ENCODE data around the gene SERINC2. TPM values are rescaled to one million over a fixed set of nuclear protein-coding genes. Genes with fewer than 3 reads are reported as not detected.

Gene SERINC2
- total RNA-seq, 3 donors from 2014 or later, result 146 to 381 (median 225) TPM

DNA sequence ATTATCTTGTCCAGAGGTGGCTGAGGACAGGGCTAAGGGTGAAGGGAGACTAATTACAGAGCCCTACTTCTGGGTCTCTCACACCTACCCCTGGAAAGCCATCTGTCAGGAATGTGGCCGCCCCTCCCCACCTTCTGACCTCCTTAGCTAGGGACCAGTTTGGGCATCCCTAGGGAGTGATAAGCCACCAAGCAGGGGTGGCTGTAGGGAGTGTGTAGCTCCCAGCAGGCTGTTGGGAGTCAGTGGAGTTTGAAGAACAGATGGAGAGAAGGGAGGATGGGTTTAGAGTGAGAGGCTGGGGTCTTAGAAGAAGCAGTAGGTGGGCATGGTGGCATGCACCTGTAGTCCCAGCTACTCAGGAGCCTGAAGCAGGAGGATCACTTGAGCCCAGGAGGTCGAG, 808 bp upstream of the SERINC2 start:
- intact Hi-C loops (cut with DNase I, micrococcal nuclease), result no loop called here
- no peak overlapping the region for H3K4me3 ChIP-seq
- peaks cover 12% of the 10 kb centered on the region for H3K4me1 ChIP-seq (ENCODE audit: low read depth)
- H3K9me3 ChIP-seq, result no peaks in the 10 kb centered on the region
- no peaks in the 10 kb centered on the region for H3K36me3 ChIP-seq (ENCODE audit: low read depth)
- DNase-seq (no peak), ATAC-seq (no peak)
- TF ChIP-seq, protein P1, sequence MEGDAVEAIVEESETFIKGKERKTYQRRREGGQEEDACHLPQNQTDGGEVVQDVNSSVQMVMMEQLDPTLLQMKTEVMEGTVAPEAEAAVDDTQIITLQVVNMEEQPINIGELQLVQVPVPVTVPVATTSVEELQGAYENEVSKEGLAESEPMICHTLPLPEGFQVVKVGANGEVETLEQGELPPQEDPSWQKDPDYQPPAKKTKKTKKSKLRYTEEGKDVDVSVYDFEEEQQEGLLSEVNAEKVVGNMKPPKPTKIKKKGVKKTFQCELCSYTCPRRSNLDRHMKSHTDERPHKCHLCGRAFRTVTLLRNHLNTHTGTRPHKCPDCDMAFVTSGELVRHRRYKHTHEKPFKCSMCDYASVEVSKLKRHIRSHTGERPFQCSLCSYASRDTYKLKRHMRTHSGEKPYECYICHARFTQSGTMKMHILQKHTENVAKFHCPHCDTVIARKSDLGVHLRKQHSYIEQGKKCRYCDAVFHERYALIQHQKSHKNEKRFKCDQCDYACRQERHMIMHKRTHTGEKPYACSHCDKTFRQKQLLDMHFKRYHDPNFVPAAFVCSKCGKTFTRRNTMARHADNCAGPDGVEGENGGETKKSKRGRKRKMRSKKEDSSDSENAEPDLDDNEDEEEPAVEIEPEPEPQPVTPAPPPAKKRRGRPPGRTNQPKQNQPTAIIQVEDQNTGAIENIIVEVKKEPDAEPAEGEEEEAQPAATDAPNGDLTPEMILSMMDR (IDR thresholded peaks at IDR 0.05), result no peak

- H3K9me3 ChIP-seq, result no peaks in the 10 kb centered on the region
- peak overlapping the region; percentile 87 for H3K4me3 ChIP-seq
- ATAC-seq, result peak; percentile 87
- H3K4me1 ChIP-seq (ENCODE audit: low read depth), result peaks cover 12% of the 10 kb centered on the region
- peak; percentile 91 to 94 (median 93) for DNase-seq
- intact Hi-C loops (cut with DNase I, micrococcal nuclease), result no loop called here
- TF ChIP-seq, protein P1 (IDR thresholded peaks at IDR 0.05), result no peak
- no peaks in the 10 kb centered on the region for H3K36me3 ChIP-seq (ENCODE audit: low read depth)
Observed at GRCh38 chr1:31413405-31414001, 490 bp downstream of the SERINC2 start.

DNA sequence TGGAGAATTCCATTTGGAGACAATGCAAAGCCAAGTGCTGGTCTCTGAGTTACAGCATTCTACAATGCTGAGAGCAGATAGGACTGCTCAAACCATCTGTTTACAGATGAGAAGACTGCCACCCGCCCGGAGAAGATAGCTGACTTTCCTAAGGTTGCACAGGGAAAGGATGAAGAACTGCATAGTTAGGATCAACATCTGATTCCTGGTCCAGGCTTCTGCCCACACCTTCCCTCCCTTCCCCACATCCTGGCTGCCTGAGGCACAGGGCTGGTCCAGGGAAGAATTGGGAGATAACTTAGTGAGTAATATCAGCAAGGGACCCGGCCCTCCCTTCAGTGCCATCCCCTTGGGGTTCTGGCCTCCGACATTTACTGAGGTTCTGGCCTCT, 2.0 kb downstream of the SERINC2 start:
- TF ChIP-seq, protein P1 (IDR thresholded peaks at IDR 0.05), result no peak

GRCh38 chr1:31415658-31416057, 2.6 kb downstream of the SERINC2 start:
- intact Hi-C loops (cut with DNase I, micrococcal nuclease), result no loop called here
- Histone ChIP-seq H3K4me3 (no peak overlapping the region), H3K4me1 (ENCODE audit: low read depth) (peaks cover 12% of the 10 kb centered on the region), H3K36me3 (ENCODE audit: low read depth) (no peaks in the 10 kb centered on the region), H3K9me3 (no peaks in the 10 kb centered on the region)
- TF ChIP-seq, protein P1 (IDR thresholded peaks at IDR 0.05), result no peak
- ATAC-seq (no peak), DNase-seq (no peak)

More for the DNA sequence above, 2.0 kb downstream of the SERINC2 start:
- Histone ChIP-seq H3K9me3 (no peaks in the 10 kb centered on the region), H3K4me1 (ENCODE audit: low read depth) (peaks cover 12% of the 10 kb centered on the region), H3K4me3 (no peak overlapping the region), H3K36me3 (ENCODE audit: low read depth) (no peaks in the 10 kb centered on the region)
- ATAC-seq, result no peak
- DNase-seq, result no peak
- intact Hi-C loops (cut with DNase I, micrococcal nuclease), result no loop called here

DNA sequence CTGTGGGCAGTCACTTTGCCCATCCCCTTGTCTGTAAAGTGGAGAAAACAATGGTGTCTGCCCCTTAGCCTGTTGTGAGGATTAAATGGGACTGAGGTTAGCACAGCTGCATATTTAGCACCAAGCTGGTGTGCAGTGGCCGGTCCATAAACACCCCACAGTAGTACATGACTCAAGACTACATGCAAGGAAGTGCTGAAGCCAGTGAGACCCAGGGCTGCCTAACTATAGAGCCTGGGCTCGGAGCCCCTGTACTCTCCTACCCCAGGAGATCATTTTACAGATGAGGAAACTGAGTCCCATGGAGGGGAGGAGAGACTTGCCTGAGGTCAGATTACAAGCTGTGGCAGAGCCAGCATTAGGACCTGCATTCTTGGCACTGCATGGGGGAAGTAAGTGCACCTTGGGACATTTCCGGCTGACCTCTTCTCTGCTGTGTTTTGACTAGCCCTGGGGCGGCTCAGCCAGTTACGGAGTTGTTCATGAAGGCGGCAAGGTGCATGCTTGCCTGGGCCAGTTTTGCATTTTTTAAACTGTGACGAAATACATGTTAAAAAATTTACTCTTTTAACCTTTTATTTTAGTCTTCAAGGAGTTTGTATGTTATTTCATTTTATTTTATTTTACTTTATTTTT, 3.2 kb downstream of the SERINC2 start:
- intact Hi-C loops (cut with DNase I, micrococcal nuclease), result no loop called here
- Histone ChIP-seq H3K4me3 (no peak overlapping the region), H3K36me3 (ENCODE audit: low read depth) (no peaks in the 10 kb centered on the region), H3K9me3 (no peaks in the 10 kb centered on the region), H3K4me1 (ENCODE audit: low read depth) (peaks cover 12% of the 10 kb centered on the region)
- TF ChIP-seq, protein P1 (IDR thresholded peaks at IDR 0.05), result no peak
- DNase-seq, result peak in 2 of 3 donors; percentile 61 to 74
- peak; percentile 42 for ATAC-seq
